Measurements from ENCODE around the gene EPB41L1.

- no peak for TF ChIP-seq POLR2A (IDR thresholded peaks at IDR 0.05)
- TF ChIP-seq CTCF (IDR thresholded peaks at IDR 0.05), result no peak
Observed at GRCh38 chr20:36254076-36254475, 99.5 kb downstream of the EPB41L1 start.

All from lower leg skin (tissue), 3 donors.